GM18502 (cell line): ENCODE data around the gene TPBGL.

Experiments used
- ATAC-seq: cut with Tn5 transposase; IDR thresholded peaks from one replicate; pipeline ENCODE4 v1.9.1; 2021; ENCODE audit warnings: mild to moderate bottlenecking; ENCODE audit not compliant: unreplicated experiment, poor library complexity

The TPBGL gene, protein sequence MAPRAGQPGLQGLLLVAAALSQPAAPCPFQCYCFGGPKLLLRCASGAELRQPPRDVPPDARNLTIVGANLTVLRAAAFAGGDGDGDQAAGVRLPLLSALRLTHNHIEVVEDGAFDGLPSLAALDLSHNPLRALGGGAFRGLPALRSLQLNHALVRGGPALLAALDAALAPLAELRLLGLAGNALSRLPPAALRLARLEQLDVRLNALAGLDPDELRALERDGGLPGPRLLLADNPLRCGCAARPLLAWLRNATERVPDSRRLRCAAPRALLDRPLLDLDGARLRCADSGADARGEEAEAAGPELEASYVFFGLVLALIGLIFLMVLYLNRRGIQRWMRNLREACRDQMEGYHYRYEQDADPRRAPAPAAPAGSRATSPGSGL

GRCh38 chr11:75240311-75241035 lies at the start of gene TPBGL:
Gene TPBGL (plus strand): TSS chr11:75240774. CDS start chr11:75241050, 276 bp downstream.
- no peak for ATAC-seq

DNA sequence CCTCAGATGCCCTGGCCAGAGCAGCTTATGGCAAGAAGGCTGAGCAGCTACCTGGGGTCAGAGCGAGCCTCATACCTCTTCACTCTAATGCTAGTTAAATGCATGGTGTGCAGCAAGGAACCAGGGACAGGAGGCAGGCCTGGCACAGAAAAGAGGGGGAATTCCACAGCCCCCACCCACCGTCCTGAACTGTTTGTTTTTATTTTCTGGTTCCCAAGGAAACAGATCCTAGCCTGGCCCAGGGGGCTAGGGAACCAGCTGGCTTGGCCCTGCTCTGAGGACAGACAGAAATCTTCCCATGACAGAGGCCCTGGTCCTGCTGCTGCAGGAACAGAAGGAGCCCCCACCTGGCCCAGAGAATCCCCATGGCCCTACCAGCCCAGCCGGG lies 49.2 kb upstream of the TPBGL start:
- ATAC-seq = no peak

GRCh38 chr11:75193271-75193670 lies 47.3 kb upstream of the TPBGL start:
- ATAC-seq = no peak

DNA sequence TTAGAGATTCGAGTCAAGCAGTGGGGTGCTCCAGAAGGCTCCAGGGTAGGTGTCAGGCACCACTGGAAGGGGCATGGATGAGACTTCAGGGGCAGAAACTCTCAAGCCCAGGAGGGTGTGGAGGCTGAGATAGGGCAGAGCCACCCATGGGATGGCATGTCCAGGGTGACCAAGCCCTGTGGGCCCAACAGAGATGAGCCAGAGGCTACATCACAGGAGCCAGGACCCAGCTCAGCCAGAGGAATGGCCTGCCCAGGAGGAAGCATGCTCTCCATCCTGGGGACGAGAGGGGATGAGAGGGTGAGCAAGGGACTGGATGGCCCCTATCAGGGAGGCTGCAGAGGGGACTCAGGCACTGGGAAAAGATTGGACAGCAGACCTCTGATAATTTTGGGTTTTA lies 46.9 kb upstream of the TPBGL start:
- no peak for ATAC-seq

GRCh38 chr11:75194147-75194546 lies 46.4 kb upstream of the TPBGL start:
- ATAC-seq = no peak

- no peak for ATAC-seq
Measured at GRCh38 chr11:75195167-75195962, 45.2 kb upstream of the TPBGL start.

- no peak for ATAC-seq
Measured at GRCh38 chr11:75196426-75196825, 44.1 kb upstream of the TPBGL start.

GRCh38 chr11:75197512-75198277 lies 42.9 kb upstream of the TPBGL start:
- ATAC-seq = no peak

DNA sequence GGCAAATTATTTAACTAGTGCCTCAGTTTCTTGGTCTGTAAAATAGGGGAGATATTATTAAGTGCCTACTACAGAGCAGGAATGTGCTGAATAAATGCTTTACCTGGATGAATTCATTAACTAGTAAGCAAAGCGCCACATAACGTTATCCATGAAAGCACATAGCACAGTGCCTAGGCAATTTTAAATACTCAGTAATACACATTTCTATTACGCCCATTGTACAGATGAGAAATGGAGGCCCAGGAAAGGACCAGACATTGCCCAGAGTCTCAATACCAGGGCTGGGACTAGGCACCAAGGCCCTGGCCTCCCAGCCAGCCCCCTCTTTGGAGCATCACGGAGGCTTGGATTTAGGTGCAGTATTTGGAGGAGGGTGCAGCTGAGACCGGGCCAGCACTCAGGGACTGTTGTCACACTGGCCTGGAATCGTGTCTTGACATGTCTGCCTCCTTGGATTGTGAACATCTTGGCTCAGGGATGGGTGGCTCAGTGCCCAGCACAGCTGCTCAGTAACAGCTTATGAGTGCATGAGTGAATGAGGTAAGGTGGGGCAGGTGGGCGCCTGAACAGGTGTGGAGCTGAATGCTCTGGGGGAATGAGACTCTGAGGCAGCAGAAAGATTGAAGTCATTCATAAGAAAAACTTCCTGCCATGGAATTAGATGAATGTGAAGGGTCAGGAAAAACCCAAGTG lies 42.1 kb upstream of the TPBGL start:
- no peak for ATAC-seq

DNA sequence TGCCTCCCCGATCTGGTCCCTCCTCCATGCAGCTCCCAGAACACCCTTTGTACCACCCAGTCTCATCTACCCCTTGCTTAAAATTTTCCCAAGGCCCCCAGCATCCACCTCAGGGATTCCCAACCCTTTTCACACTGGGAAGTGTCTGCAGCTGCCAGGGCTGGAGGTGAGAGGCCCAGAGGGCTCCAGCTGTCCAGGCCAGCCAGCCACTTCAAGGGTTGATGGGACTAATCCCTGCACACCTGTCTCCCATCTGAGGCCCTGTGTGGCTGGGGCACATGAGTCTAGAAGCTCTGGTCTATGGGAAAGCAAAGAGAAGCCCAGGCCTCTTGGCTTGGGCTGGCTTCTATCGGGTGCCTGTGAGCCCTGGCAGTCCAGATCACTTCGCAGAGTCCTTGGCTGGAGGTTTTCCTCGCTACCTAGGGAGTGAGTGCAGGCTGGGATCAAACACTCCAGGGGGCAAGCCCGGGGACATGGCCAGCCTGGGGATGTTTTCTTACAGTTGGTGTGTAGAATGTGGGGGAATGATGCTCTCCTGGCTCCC lies 41.1 kb upstream of the TPBGL start:
- no peak for ATAC-seq

DNA sequence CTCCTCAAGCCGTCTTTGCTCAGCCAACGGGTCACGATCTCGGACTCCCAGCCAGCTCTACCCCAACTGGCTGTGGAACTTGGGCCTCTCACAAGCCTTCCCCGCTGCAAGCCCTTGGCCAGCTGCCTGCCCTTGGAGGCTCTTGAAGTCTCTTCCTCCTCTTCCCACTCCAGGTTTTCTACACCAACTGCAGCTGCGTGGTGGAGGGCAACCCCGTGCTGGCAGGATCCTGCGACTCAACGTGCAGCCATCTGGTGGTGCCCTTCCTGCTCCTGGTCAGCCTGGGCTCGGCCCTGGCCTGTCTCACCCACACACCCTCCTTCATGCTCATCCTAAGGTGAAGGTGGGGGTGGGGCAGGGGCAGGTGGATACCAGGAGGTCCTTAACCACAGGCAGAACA lies 40.5 kb upstream of the TPBGL start:
- no peak for ATAC-seq

DNA sequence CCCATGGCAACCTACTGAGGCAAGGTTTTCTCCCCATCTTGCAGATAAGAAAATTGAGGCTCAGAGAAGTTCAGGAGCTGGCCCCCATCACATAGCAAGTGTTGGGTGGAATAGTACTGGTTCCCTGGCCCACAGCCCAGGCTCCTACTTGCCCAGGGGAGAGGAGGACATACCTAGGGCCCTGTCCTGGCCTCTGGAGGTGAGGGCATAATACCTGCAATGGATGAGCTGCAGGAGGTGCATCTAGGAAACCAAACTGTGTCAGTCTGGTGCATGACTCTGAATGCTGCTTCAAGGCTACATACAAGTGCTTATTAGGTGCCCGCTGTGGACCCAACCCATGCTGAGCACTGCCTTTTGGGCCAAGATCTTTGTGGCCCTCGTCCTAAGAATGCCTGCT lies 40.0 kb upstream of the TPBGL start:
- ATAC-seq = no peak

GRCh38 chr11:75201771-75202170 lies 38.8 kb upstream of the TPBGL start:
- no peak for ATAC-seq

DNA sequence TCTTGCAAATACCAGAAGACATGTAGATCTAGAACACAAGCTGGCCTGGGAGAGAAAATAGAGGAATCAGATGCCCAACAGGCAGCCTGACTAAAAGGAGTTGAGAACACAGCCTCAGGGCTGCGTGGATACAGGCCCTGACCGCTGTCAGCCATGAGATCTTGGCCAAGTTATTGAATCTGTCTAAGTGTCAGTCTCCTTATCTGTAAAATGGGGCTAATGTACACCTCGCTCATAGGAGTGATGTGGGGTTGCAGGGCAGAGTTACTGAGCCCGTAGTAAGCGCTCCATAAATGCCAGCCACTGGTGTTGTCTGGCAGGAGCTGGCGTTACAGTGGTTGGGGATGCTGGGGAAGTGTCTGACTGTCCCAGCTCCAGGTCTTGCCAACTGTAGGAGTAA lies 38.4 kb upstream of the TPBGL start:
- ATAC-seq = no peak

GRCh38 chr11:75203138-75203537 lies 37.4 kb upstream of the TPBGL start:
- no peak for ATAC-seq

DNA sequence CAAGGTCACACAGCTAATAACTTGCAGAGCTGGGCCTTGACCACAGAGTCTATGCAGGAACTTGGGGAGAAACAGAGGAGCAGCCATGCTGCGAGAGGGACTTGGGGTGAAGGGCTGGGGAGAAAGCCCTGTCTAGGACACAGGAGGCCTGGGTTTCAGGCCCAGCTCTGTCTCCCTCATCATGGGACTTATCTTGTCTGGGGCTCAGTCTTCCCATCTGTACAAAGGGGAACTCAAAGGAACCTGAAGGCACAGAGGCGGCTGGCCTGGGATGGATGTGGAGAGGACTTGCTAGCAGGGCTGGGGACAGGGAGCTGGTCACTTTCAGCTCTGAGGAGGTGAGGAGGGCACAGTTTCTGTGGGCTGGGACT lies 36.9 kb upstream of the TPBGL start:
- no peak for ATAC-seq

DNA sequence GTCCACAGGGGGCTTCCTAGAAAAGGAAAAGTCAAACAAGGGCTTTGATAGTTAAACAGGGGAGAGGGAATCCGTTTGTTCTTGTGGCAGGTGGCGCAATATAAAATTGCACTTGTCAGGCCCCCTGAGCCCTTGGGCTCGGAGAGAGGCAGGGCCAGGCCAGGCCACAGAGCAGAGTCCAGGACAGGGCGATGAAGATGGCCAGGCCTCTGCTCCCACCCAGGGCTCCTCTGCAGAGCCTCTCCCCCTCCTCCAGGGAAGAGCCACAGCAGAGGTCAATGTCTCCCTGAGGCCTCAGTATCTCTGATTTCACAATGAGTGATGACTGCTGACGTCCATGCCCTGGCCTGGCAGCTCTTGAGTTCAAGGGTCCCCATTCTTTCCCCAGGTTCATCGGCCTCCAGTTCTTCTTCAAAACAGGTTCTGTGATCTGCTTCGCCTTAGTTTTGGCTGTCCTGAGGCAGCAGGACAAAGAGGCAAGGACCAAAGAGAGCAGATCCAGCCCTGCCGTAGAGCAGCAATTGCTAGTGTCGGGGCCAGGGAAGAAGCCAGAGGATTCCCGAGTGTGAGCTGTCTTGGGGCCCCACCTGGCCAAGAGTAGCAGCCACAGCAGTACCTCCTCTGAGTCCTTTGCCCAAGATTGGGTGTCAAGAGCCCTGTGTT lies 36.4 kb upstream of the TPBGL start:
- ATAC-seq = no peak

- no peak for ATAC-seq
Measured at GRCh38 chr11:75204685-75205563, 35.6 kb upstream of the TPBGL start.
